ENCODE data around the gene STK33. TPM values are rescaled to one million over a fixed set of nuclear protein-coding genes. Genes with fewer than 3 reads are reported as not detected.

The STK33 gene
- total RNA-seq, 2 donors from 2014 or later, result 2.9 to 14.6 TPM

DNA sequence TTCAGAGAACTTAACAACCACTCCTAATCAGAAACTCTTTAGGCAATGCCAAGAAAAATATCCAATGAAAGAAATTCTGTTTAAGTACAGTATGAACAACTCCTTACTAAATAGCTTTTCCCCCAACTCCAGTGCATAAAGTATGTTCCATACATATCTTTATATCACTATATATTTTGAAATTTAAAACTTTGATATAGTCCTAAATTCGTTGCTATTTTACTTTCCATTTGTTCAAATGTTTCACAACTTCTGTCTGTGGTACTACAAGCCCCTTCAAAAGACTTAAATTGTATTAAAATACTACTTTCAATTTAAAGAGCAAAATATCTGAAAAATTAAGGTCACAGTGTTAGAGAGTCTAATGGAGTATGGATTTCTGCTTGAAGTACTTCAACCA is 52.6 kb downstream of the STK33 start:
- no peaks in the 10 kb centered on the region for H3K4me1 ChIP-seq (replicated peaks)
- no peak overlapping the region for H3K27ac ChIP-seq
- H3K9me3 ChIP-seq, result no peaks in the 10 kb centered on the region
- H3K27me3 ChIP-seq (replicated peaks; ENCODE audit: insufficient read depth), result no peaks in the 10 kb centered on the region
- DNase-seq (ENCODE audit: low spot score), result no peak
- H3K4me3 ChIP-seq, result no peak overlapping the region
- H3K36me3 ChIP-seq, result no peaks in the 10 kb centered on the region
- intact Hi-C loops (cut with DNase I), result no loop called here
- WGBS, result 15% methylated on average over 1 of the region's 1 CpG
- TF ChIP-seq POLR2AphosphoS5 (IDR thresholded peaks at IDR 0.05) (no peak), POLR2A (IDR thresholded peaks at IDR 0.05) (no peak)
- TF ChIP-seq, protein P1, sequence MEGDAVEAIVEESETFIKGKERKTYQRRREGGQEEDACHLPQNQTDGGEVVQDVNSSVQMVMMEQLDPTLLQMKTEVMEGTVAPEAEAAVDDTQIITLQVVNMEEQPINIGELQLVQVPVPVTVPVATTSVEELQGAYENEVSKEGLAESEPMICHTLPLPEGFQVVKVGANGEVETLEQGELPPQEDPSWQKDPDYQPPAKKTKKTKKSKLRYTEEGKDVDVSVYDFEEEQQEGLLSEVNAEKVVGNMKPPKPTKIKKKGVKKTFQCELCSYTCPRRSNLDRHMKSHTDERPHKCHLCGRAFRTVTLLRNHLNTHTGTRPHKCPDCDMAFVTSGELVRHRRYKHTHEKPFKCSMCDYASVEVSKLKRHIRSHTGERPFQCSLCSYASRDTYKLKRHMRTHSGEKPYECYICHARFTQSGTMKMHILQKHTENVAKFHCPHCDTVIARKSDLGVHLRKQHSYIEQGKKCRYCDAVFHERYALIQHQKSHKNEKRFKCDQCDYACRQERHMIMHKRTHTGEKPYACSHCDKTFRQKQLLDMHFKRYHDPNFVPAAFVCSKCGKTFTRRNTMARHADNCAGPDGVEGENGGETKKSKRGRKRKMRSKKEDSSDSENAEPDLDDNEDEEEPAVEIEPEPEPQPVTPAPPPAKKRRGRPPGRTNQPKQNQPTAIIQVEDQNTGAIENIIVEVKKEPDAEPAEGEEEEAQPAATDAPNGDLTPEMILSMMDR (IDR thresholded peaks at IDR 0.05), result no peak

DNA sequence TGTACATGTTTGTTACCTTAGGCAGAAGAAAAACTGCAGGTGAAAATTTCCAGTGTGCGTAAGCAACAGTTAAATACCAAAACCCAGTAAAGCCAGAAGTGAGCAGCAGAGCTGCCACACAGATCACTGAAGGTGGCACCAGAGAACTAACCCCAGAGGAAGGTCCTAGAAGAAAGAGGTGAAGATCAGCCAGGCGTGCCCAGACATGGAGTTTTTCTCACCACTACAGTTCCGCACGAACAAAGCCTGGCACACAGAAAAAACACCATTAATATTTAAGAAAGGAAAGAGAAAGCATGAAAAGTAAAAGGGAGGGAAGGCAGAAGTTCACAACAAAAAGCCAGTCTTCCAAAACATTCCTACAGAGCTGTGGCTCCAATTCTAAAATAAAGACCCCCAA is 60.7 kb downstream of the STK33 start:
- H3K36me3 ChIP-seq, result no peaks in the 10 kb centered on the region
- TF ChIP-seq, protein P1 (IDR thresholded peaks at IDR 0.05), result no peak
- TF ChIP-seq POLR2A (IDR thresholded peaks at IDR 0.05) (no peak), POLR2AphosphoS5 (IDR thresholded peaks at IDR 0.05) (no peak)
- no peak overlapping the region for H3K27ac ChIP-seq
- DNase-seq (ENCODE audit: low spot score), result no peak
- H3K9me3 ChIP-seq, result no peaks in the 10 kb centered on the region
- no peaks in the 10 kb centered on the region for H3K27me3 ChIP-seq (replicated peaks; ENCODE audit: insufficient read depth)
- no peak overlapping the region for H3K4me3 ChIP-seq
- 42% methylated on average over 4 of the region's 4 CpGs for WGBS
- intact Hi-C loops (cut with DNase I), result no loop called here
- no peaks in the 10 kb centered on the region for H3K4me1 ChIP-seq (replicated peaks)

DNA sequence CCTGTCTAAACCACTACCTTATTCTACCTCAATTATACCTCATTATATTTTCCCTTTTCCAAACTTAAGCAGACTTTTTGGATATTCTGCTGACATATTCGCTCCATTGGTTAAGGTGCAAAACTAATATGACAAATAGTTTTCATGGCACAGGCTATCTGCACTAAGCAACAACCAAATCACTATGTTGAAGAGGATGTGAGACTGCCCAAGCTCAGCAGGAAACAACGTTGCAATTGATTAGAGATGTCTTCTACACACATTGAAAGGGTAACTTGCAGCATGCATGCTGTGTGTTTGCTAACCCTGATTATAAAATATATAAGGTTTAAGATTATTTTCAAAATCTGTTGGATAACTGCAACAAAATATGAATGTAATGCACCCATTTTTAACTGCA is 61.6 kb downstream of the STK33 start:
- Histone ChIP-seq H3K4me1 (replicated peaks) (no peaks in the 10 kb centered on the region), H3K27ac (no peak overlapping the region), H3K4me3 (no peak overlapping the region), H3K36me3 (no peaks in the 10 kb centered on the region), H3K27me3 (replicated peaks; ENCODE audit: insufficient read depth) (no peaks in the 10 kb centered on the region), H3K9me3 (no peaks in the 10 kb centered on the region)
- TF ChIP-seq POLR2AphosphoS5 (IDR thresholded peaks at IDR 0.05), result no peak
- TF ChIP-seq POLR2A (IDR thresholded peaks at IDR 0.05), result no peak
- TF ChIP-seq, protein P1 (IDR thresholded peaks at IDR 0.05), result no peak
- intact Hi-C loops (cut with DNase I), result no loop called here
- DNase-seq (ENCODE audit: low spot score), result no peak
- 84% methylated on average over 2 of the region's 2 CpGs for WGBS

DNA sequence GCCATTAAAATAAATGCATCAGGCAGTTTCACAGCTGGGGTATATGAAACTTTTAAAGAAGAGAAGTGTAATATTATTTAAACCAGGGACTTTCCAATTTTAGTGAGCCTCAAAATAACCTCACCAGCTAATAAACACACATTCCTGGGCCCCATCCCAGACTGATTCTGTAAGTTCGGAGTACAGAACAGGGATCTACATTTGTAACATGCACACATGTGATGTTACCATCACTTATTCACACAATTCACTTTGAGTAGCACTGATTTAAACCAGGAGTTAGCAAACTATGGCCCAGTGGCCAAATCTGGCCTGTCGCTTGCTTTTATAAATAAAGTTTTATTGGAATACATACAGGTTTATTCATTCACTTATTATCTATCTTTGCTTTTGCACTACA is 62.0 kb downstream of the STK33 start:
- DNase-seq (ENCODE audit: low spot score), result no peak
- no peaks in the 10 kb centered on the region for H3K4me1 ChIP-seq (replicated peaks)
- no peaks in the 10 kb centered on the region for H3K36me3 ChIP-seq
- intact Hi-C loops (cut with DNase I), result no loop called here
- H3K9me3 ChIP-seq, result no peaks in the 10 kb centered on the region
- H3K4me3 ChIP-seq, result no peak overlapping the region
- no peak overlapping the region for H3K27ac ChIP-seq
- 95% methylated on average over 2 of the region's 2 CpGs for WGBS
- TF ChIP-seq POLR2A (IDR thresholded peaks at IDR 0.05) (no peak), POLR2AphosphoS5 (IDR thresholded peaks at IDR 0.05) (no peak)
- TF ChIP-seq, protein P1 (IDR thresholded peaks at IDR 0.05), result no peak
- no peaks in the 10 kb centered on the region for H3K27me3 ChIP-seq (replicated peaks; ENCODE audit: insufficient read depth)

DNA sequence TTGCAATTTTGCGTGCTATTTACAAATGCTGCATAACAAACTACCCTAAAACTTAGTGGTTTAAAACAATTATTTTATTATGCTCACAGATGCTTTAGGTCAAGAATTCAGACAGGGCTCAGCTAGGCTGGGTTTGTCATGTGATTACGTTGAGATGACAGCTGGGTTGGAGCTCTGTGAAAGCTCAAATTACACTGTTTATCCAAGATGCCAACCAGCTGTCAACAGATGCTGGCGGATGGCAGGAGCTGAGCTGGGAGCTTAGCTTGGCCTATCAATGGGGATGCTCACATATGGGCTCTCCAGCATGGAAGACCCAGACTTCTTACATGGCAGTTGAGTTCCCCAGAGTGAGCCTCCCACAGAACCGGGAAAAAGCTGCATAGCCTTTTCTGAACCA is 62.7 kb downstream of the STK33 start:
- no peak for DNase-seq (ENCODE audit: low spot score)
- 77% methylated on average over 4 of the region's 4 CpGs for WGBS
- H3K9me3 ChIP-seq, result no peaks in the 10 kb centered on the region
- H3K27ac ChIP-seq, result no peak overlapping the region
- no peaks in the 10 kb centered on the region for H3K36me3 ChIP-seq
- intact Hi-C loops (cut with DNase I), result no loop called here
- no peaks in the 10 kb centered on the region for H3K27me3 ChIP-seq (replicated peaks; ENCODE audit: insufficient read depth)
- TF ChIP-seq POLR2A (IDR thresholded peaks at IDR 0.05) (no peak), POLR2AphosphoS5 (IDR thresholded peaks at IDR 0.05) (no peak)
- TF ChIP-seq, protein P1 (IDR thresholded peaks at IDR 0.05), result no peak
- no peak overlapping the region for H3K4me3 ChIP-seq
- H3K4me1 ChIP-seq (replicated peaks), result no peaks in the 10 kb centered on the region

All from prostate gland (tissue), 2 donors.